OCI-LY3 (cell line): ENCODE data around the gene HIGD1A.

ENCODE experiments used
- CTCF ChIP-seq: fragments of 200-600, 300-600 bp; sonication (generic); IDR thresholded peaks from 2 replicates; pipeline ENCODE4 v1.5.1; 2014; ENCODE audit warnings: antibody characterized with exemption, low read length, low read depth
- EZH2phosphoT487 ChIP-seq: fragments of 200-600 bp; shearing (Covaris generic); IDR thresholded peaks from 2 replicates; pipeline ENCODE4 v1.6.1; 2018; ENCODE audit warnings: antibody characterized with exemption, mixed run types, low read depth

- TF ChIP-seq CTCF = no peak
- TF ChIP-seq EZH2phosphoT487 = no peak
Measured at GRCh38 chr3:42796332-42796885, 7.9 kb downstream of the HIGD1A start.
